ENCODE measurements around the gene CSTF1. TPM values are rescaled to one million over a fixed set of nuclear protein-coding genes. Genes with fewer than 3 reads are reported as not detected.

CSTF1 gene
- total RNA-seq, 4 donors from 2014 or later = 15.3 to 24.8 (median 20.2) TPM

DNA sequence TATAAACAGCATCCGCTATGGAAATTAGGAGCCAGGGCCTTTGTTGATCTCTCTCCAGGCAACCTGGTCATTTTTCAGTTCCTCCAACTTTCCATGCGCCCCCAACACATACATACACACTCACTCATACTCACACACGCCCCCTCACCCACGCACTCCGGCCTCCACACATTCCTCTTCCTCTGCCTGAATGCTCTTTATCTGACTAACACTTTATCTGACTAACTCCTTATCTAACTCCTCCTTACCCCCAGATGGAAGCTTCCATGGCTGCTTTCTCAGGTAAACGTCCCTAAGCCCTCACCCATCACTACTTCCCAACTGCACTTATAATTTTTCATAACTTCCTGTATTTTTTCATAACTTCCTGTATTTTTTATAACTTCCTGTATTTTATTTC, 37.1 kb downstream of the CSTF1 start:
- TF ChIP-seq, protein P1, sequence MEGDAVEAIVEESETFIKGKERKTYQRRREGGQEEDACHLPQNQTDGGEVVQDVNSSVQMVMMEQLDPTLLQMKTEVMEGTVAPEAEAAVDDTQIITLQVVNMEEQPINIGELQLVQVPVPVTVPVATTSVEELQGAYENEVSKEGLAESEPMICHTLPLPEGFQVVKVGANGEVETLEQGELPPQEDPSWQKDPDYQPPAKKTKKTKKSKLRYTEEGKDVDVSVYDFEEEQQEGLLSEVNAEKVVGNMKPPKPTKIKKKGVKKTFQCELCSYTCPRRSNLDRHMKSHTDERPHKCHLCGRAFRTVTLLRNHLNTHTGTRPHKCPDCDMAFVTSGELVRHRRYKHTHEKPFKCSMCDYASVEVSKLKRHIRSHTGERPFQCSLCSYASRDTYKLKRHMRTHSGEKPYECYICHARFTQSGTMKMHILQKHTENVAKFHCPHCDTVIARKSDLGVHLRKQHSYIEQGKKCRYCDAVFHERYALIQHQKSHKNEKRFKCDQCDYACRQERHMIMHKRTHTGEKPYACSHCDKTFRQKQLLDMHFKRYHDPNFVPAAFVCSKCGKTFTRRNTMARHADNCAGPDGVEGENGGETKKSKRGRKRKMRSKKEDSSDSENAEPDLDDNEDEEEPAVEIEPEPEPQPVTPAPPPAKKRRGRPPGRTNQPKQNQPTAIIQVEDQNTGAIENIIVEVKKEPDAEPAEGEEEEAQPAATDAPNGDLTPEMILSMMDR (IDR thresholded peaks at IDR 0.05; ENCODE audit: low read depth) = no peak

DNA sequence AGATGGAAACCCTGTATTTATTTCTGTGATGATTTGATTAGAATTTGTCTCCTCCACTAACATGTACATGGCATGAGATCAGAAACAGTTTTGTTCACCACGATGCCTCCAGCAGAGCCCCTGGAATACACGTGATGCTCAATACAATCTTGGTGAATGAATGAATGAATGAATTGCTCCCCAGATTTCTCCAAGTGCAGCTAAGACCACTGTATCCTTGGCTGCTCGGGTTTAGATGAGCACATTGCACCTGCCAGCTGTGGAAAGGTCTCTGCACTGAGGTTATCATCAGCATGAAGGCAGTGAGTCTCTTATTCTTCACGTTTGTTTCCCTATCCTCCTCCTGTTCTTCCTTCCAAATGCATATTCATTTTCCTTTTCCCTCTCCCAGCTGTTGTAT, 37.5 kb downstream of the CSTF1 start:
- TF ChIP-seq, protein P1 (IDR thresholded peaks at IDR 0.05; ENCODE audit: low read depth) = no peak

DNA sequence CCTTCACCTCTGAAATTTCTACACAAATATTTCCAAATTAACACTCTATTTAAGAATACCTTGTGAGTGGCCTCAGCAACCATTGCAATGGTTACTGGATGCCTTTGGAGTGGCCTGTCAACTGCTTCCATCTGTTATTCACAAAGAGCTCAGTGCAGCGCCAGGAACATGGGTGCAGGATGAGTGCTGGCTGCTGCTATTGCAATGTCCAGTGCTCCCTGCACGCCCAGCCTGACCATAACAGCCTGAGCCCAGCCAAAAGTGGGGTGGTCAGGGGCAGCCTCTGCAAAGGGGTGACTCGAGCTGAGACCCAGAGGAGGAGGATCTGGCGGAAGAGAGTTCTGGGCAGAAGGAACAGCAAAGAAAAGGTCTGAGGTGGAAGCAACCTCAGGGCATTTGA, 38.0 kb downstream of the CSTF1 start:
- TF ChIP-seq, protein P1 (IDR thresholded peaks at IDR 0.05; ENCODE audit: low read depth) = no peak

DNA sequence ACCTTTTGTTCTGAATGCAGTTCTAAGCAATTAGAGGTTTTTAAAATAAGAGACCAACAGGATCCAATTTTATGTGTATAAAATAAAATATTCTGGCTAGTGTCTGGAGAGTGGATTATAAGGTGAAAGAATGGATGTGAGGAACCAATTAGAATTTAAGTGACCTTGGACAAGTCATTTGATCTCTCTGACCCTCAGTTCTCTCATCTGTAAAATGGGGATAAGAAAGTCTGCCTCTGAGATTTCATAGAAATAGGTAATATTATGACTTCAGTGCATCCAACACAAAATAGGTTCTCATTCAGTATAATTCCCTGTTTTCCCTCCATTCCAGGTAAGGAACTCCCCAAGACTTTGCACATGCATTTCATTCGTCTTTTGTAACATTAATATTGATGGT, 38.5 kb downstream of the CSTF1 start:
- TF ChIP-seq, protein P1 (IDR thresholded peaks at IDR 0.05; ENCODE audit: low read depth) = no peak

DNA sequence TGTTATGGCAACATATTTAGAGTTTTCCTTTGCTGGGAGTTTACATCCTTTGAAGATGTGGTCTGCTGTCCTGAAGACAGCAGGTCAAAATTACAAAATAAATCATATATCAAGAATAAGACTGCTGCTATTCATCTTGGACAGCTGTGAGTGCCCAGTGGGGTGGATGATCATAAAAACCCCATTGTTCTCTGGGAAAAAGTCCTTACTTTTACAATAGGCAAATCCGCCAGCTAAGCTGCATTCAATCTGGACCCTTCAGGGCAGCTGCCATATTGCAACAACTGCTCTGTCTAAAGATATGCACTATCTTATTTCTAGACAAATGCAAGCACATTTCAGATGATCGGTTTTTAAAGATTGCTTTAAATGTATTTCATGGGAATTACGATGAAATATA, 39.0 kb downstream of the CSTF1 start:
- TF ChIP-seq, protein P1 (IDR thresholded peaks at IDR 0.05; ENCODE audit: low read depth) = no peak

DNA sequence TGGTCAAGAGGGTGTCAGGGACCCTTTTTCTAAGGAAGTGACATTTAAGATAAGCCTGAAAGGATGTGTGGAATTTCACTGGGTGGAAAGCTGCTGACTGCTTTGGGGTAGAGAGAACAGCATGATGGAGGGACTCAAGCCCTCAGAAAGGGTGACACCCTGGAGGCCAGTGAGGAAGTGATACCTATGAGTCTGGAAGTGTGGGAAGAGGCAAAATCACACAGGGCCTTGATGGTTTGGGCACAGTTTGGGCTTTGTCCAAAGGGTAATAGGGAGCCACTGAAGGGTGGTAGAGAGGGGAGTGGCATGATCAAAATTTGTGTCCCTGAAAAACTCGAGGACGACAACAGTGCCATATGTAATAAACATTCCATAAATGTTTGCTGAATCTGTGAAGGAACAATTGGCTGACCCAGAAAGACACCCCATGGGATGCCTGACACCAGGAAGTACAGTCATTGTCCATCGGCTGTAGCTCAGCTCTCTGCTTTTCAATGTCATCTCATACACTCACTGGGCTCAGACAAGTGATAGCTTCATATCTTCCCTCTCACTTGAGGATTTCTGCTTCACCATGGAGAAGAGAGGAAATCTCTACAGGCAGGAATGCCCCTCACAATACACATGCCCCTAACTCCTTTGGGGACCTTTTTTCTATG, 40.9 kb downstream of the CSTF1 start:
- TF ChIP-seq, protein P1 (IDR thresholded peaks at IDR 0.05; ENCODE audit: low read depth) = no peak

DNA sequence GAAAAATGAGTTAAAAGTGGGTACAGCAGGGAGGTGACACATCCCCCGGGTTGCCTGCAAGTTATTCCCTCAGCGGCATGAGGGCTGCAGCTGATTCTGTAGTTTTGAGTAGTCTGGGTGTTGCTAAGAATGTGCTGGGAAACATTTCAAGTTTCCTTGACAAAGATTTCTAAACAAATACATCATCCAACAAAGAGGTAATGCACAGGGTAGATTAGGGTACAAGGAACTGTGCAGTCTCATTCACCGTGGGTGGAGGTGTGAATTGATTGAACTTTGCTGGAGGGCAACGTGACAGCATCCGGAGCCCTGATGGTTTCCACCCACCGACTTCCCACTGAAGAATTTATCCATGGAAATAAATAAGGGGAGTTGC, 41.4 kb downstream of the CSTF1 start:
- TF ChIP-seq, protein P1 (IDR thresholded peaks at IDR 0.05; ENCODE audit: low read depth) = no peak

All from subcutaneous adipose tissue (tissue), 4 donors.